ENCODE data around the gene ASRGL1.

ASRGL1 gene

DNA sequence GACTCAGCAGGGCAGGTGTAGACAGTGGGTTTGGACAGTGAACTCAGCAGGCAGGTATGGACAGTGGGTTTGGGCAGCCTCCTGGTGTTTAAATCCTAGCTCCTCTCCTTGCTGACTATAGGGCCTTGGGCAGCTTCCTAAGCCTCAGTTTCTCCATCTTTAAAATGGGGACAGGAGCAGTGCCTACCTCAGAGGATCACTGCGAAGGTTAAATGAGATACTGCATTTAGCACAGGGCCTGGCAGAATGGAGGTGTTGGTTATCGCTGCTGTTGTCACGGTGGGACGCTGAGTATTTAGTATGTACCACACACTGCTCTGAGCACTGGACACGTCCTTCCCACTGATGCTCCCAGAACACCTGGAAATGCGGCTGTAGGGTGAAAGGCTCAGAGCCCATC lies 67.2 kb downstream of the ASRGL1 start:
- no peaks in the 10 kb centered on the region for H3K79me1 ChIP-seq (replicated peaks; ENCODE audit: low read length, poor library complexity, severe bottlenecking)
- peaks cover 5% of the 10 kb centered on the region for H3K4me1 ChIP-seq (ENCODE audit: control insufficient read depth, insufficient read depth, low read depth, low read length)
- no peak overlapping the region for H2AFZ ChIP-seq (ENCODE audit: low read depth, low read length)
- no peak overlapping the region for H3K4me2 ChIP-seq (ENCODE audit: low read length, poor library complexity, severe bottlenecking)
- no peak overlapping the region for H3K27ac ChIP-seq (ENCODE audit: low read length, poor library complexity, severe bottlenecking)
- no peak overlapping the region for H3K4me3 ChIP-seq (ENCODE audit: insufficient read depth in 1 of 2, low read depth in 1 of 2, low read length in 2 of 2)
- 95% methylated on average over 6 of the region's 6 CpGs for WGBS
- no peak overlapping the region for H3K23ac ChIP-seq (ENCODE audit: low read length in 2 of 2)
- H3K36me3 ChIP-seq (ENCODE audit: control insufficient read depth in 1 of 2, insufficient read depth in 2 of 2, low read depth in 1 of 2, low read length in 2 of 2): no peaks in the 10 kb centered on the region
- no peak overlapping the region for H3K14ac ChIP-seq (ENCODE audit: low read length in 2 of 2)
- no peak overlapping the region for H3K4ac ChIP-seq (ENCODE audit: low read depth in 1 of 2, low read length in 2 of 2)
- no peak for DNase-seq
- no peaks in the 10 kb centered on the region for H3K27me3 ChIP-seq (ENCODE audit: control insufficient read depth in 1 of 2, insufficient read depth in 1 of 2, low read length in 2 of 2)
- no peak overlapping the region for H2BK15ac ChIP-seq (ENCODE audit: low read depth, poor library complexity, severe bottlenecking)
- no peak overlapping the region for H2AK5ac ChIP-seq (ENCODE audit: low read length, severe bottlenecking)
- H2BK120ac ChIP-seq (ENCODE audit: low read depth, low read length): no peak overlapping the region
- H2BK12ac ChIP-seq (ENCODE audit: low read length in 2 of 2): no peak overlapping the region
- H3K9ac ChIP-seq (ENCODE audit: low read length): no peak overlapping the region
- H3K9me3 ChIP-seq (ENCODE audit: control insufficient read depth, low read length): no peaks in the 10 kb centered on the region
- H2BK5ac ChIP-seq (ENCODE audit: low read depth, low read length, poor library complexity, severe bottlenecking): no peak overlapping the region
- no peak overlapping the region for H4K8ac ChIP-seq (ENCODE audit: low read length)
- H3K18ac ChIP-seq (ENCODE audit: low read depth in 1 of 2, low read length in 2 of 2): no peak overlapping the region
- no peak overlapping the region for H4K91ac ChIP-seq (ENCODE audit: low read length)

DNA sequence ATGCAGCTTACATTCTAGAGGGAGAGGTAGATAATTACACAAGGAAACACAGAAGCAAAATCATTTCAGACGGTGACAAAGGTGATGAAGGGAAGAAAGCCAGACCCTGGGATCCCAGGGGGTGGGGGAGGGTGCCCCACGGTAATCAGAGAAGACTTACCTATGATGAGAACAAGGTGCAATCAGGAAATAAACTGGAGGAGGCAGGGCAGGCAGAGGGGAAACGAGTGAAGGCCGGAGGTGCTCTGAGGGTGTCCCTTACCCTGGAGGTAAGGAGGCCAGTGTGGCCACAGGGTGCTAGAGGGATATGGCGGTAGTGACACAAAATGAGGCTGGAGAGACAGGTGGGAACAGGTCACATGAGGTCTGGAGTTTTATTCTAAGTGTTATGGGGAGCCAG lies 67.7 kb downstream of the ASRGL1 start:
- H3K4me1 ChIP-seq (ENCODE audit: control insufficient read depth, insufficient read depth, low read depth, low read length): peaks cover 2% of the 10 kb centered on the region
- H4K91ac ChIP-seq (ENCODE audit: low read length): no peak overlapping the region
- no peak overlapping the region for H3K4me2 ChIP-seq (ENCODE audit: low read length, poor library complexity, severe bottlenecking)
- no peak overlapping the region for H2BK120ac ChIP-seq (ENCODE audit: low read depth, low read length)
- no peak overlapping the region for H2BK15ac ChIP-seq (ENCODE audit: low read depth, poor library complexity, severe bottlenecking)
- 90% methylated on average over 5 of the region's 5 CpGs for WGBS
- H3K4me3 ChIP-seq (ENCODE audit: insufficient read depth in 1 of 2, low read depth in 1 of 2, low read length in 2 of 2): no peak overlapping the region
- no peak overlapping the region for H2BK12ac ChIP-seq (ENCODE audit: low read length in 2 of 2)
- no peak overlapping the region for H3K9ac ChIP-seq (ENCODE audit: low read length)
- no peak overlapping the region for H2AK5ac ChIP-seq (ENCODE audit: low read length, severe bottlenecking)
- H3K27ac ChIP-seq (ENCODE audit: low read length, poor library complexity, severe bottlenecking): no peak overlapping the region
- H3K23ac ChIP-seq (ENCODE audit: low read length in 2 of 2): no peak overlapping the region
- H3K14ac ChIP-seq (ENCODE audit: low read length in 2 of 2): no peak overlapping the region
- no peaks in the 10 kb centered on the region for H3K9me3 ChIP-seq (ENCODE audit: control insufficient read depth, low read length)
- DNase-seq: no peak
- H3K18ac ChIP-seq (ENCODE audit: low read depth in 1 of 2, low read length in 2 of 2): no peak overlapping the region
- no peaks in the 10 kb centered on the region for H3K27me3 ChIP-seq (ENCODE audit: control insufficient read depth in 1 of 2, insufficient read depth in 1 of 2, low read length in 2 of 2)
- no peak overlapping the region for H4K8ac ChIP-seq (ENCODE audit: low read length)
- no peak overlapping the region for H2BK5ac ChIP-seq (ENCODE audit: low read depth, low read length, poor library complexity, severe bottlenecking)
- H3K4ac ChIP-seq (ENCODE audit: low read depth in 1 of 2, low read length in 2 of 2): no peak overlapping the region
- no peaks in the 10 kb centered on the region for H3K36me3 ChIP-seq (ENCODE audit: control insufficient read depth in 1 of 2, insufficient read depth in 2 of 2, low read depth in 1 of 2, low read length in 2 of 2)
- no peaks in the 10 kb centered on the region for H3K79me1 ChIP-seq (replicated peaks; ENCODE audit: low read length, poor library complexity, severe bottlenecking)
- H2AFZ ChIP-seq (ENCODE audit: low read depth, low read length): no peak overlapping the region

DNA sequence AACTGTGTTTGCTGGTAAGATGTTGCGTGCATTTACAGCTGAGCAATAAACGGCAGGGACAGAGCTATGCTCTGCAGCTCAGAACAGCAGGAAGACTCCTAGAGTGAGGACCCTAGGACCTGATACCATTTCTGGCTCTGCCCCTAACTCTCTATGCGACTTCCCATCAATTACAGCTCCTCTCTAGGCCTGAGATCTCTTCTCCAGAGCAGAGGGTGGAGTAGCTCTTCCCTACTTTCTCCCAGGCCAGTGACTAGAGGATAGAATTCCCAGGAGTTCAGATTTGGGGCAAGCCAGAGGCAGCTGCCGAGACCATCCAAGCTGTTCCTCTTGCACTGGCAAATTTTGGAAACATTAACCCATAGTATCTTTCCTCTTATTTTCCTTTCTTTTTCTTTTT lies 68.8 kb downstream of the ASRGL1 start:
- DNase-seq: no peak
- Histone ChIP-seq H3K79me1 (replicated peaks; ENCODE audit: low read length, poor library complexity, severe bottlenecking) (no peaks in the 10 kb centered on the region), H2BK15ac (ENCODE audit: low read depth, poor library complexity, severe bottlenecking) (no peak overlapping the region), H3K27me3 (ENCODE audit: control insufficient read depth in 1 of 2, insufficient read depth in 1 of 2, low read length in 2 of 2) (no peaks in the 10 kb centered on the region), H2BK12ac (ENCODE audit: low read length in 2 of 2) (no peak overlapping the region), H3K36me3 (ENCODE audit: control insufficient read depth in 1 of 2, insufficient read depth in 2 of 2, low read depth in 1 of 2, low read length in 2 of 2) (no peaks in the 10 kb centered on the region), H3K4ac (ENCODE audit: low read depth in 1 of 2, low read length in 2 of 2) (no peak overlapping the region), H2AFZ (ENCODE audit: low read depth, low read length) (no peak overlapping the region), H3K14ac (ENCODE audit: low read length in 2 of 2) (no peak overlapping the region), H2BK5ac (ENCODE audit: low read depth, low read length, poor library complexity, severe bottlenecking) (no peak overlapping the region), H3K4me3 (ENCODE audit: insufficient read depth in 1 of 2, low read depth in 1 of 2, low read length in 2 of 2) (no peak overlapping the region), H4K91ac (ENCODE audit: low read length) (no peak overlapping the region), H3K9me3 (ENCODE audit: control insufficient read depth, low read length) (no peaks in the 10 kb centered on the region), H2AK5ac (ENCODE audit: low read length, severe bottlenecking) (no peak overlapping the region), H3K23ac (ENCODE audit: low read length in 2 of 2) (no peak overlapping the region), H3K4me2 (ENCODE audit: low read length, poor library complexity, severe bottlenecking) (no peak overlapping the region), H2BK120ac (ENCODE audit: low read depth, low read length) (no peak overlapping the region), H3K18ac (ENCODE audit: low read depth in 1 of 2, low read length in 2 of 2) (no peak overlapping the region), H3K27ac (ENCODE audit: low read length, poor library complexity, severe bottlenecking) (no peak overlapping the region), H4K8ac (ENCODE audit: low read length) (no peak overlapping the region), H3K4me1 (ENCODE audit: control insufficient read depth, insufficient read depth, low read depth, low read length) (peaks cover 3% of the 10 kb centered on the region), H3K9ac (ENCODE audit: low read length) (no peak overlapping the region)
- 53% methylated on average over 4 of the region's 4 CpGs for WGBS

DNA sequence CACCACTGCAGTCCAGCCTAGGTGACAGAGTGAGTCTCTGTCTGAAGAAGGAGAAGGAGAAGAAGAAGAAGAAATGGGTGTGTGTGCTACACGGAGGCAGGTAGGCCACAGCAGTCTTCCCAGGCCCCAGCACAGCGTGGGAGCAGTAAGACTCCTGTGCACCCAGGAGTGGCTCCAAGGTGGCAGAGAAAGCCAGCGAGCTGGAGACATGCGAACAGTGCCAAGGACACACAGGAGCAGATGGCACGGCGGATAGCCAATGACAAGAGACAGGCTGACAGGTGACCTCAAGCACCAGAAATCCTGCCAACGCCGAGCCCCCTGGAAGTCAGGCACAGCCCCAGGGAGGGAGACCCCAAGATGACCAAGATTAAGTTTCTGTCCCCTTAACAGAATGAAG lies 72.6 kb downstream of the ASRGL1 start:
- Histone ChIP-seq H2BK5ac (ENCODE audit: low read depth, low read length, poor library complexity, severe bottlenecking) (no peak overlapping the region), H2AK5ac (ENCODE audit: low read length, severe bottlenecking) (peak overlapping the region; percentile 49), H3K4me1 (ENCODE audit: control insufficient read depth, insufficient read depth, low read depth, low read length) (peaks cover 3% of the 10 kb centered on the region), H3K23ac (ENCODE audit: low read length in 2 of 2) (no peak overlapping the region), H3K4me2 (ENCODE audit: low read length, poor library complexity, severe bottlenecking) (no peak overlapping the region), H3K79me1 (replicated peaks; ENCODE audit: low read length, poor library complexity, severe bottlenecking) (no peaks in the 10 kb centered on the region), H3K27me3 (ENCODE audit: control insufficient read depth in 1 of 2, insufficient read depth in 1 of 2, low read length in 2 of 2) (no peaks in the 10 kb centered on the region), H3K36me3 (ENCODE audit: control insufficient read depth in 1 of 2, insufficient read depth in 2 of 2, low read depth in 1 of 2, low read length in 2 of 2) (no peaks in the 10 kb centered on the region), H2AFZ (ENCODE audit: low read depth, low read length) (no peak overlapping the region), H2BK12ac (ENCODE audit: low read length in 2 of 2) (no peak overlapping the region), H3K9ac (ENCODE audit: low read length) (no peak overlapping the region), H3K27ac (ENCODE audit: low read length, poor library complexity, severe bottlenecking) (no peak overlapping the region), H3K14ac (ENCODE audit: low read length in 2 of 2) (no peak overlapping the region), H4K8ac (ENCODE audit: low read length) (no peak overlapping the region), H2BK15ac (ENCODE audit: low read depth, poor library complexity, severe bottlenecking) (no peak overlapping the region), H3K4ac (ENCODE audit: low read depth in 1 of 2, low read length in 2 of 2) (no peak overlapping the region), H3K9me3 (ENCODE audit: control insufficient read depth, low read length) (no peaks in the 10 kb centered on the region), H3K18ac (ENCODE audit: low read depth in 1 of 2, low read length in 2 of 2) (no peak overlapping the region), H2BK120ac (ENCODE audit: low read depth, low read length) (no peak overlapping the region), H3K4me3 (ENCODE audit: insufficient read depth in 1 of 2, low read depth in 1 of 2, low read length in 2 of 2) (no peak overlapping the region), H4K91ac (ENCODE audit: low read length) (no peak overlapping the region)
- WGBS: 94% methylated on average over 8 of the region's 8 CpGs
- no peak for DNase-seq

Data from mesenchymal stem cell (in vitro differentiated cells and primary cell).